K562 (cell line): Measurements from ENCODE around the gene DYNLL1. TPM values are rescaled to one million over a fixed set of nuclear protein-coding genes. Genes with fewer than 3 reads are reported as not detected.
"Not testable (repeated sequence)": the region's sequence is repeated elsewhere in the genome, so short reads cannot be mapped to it uniquely, and the experiment has no call there.

Experiments used
- ATAC-seq: fragments of 200-7000 bp; cut with Tn5 transposase; 3 replicates; pipeline ENCODE4 v1.9.1; 2020; ENCODE audit warnings: moderate library complexity
- BruUV-seq: library from RNA; stranded (reverse); fragments of 400-500 nt; replicated peaks from 2 replicates; lab custom pipeline; 2021; lab: Mats Ljungman, UMichigan
- CTCF ChIA-PET: fragments of 300-600 bp; formaldehyde crosslinking; extraction: SDS; loops from one replicate; lab custom pipeline; 2021; ENCODE audit warnings: low intra/inter-chr PET ratio; lab: Yijun Ruan, JAX
- POLR2A ChIA-PET: fragments of 300-600, 350-650 bp; sonication (Branson Sonifier 250); formaldehyde crosslinking; extraction: SDS; loops from one replicate; lab custom pipeline; 2021; ENCODE audit warnings: antibody characterized with exemption, inconsistent platforms; lab: Yijun Ruan, JAX
- DNase-seq, 4 experiments: peaks; one replicate each; pipeline versions ENCODE4 v3.0.0 to v3.0.0-alpha.2; 2011 to 2018; ENCODE audit warnings: low spot score in 3 of 4, mixed read lengths in 3 of 4; ENCODE audit errors: extremely low read depth in 1 of 4
- FAIRE-seq: peaks from 2 replicates; lab custom pipeline; 2011; peaks lifted over from hg19 to GRCh38; lab: Jason Lieb, UNC
- H2AFZ ChIP-seq: 2 replicates; pipeline ENCODE4 v1.6.0; 2011; ENCODE audit warnings: low read depth, low read length, control low read depth, inconsistent platforms
- H3K27ac ChIP-seq: fragments of 200-600 bp; 3 replicates; pipeline ENCODE4 v1.8.0; 2011; ENCODE audit warnings: low read depth, mild to moderate bottlenecking, control low read depth, inconsistent platforms, low read length, moderate library complexity, mixed read lengths; ENCODE audit errors: extremely low read depth
- H3K27me3 ChIP-seq, 2 experiments: fragments of 300-600 bp in 1 of 2; 2 replicates in 1 of 2; 3 replicates in 1 of 2; pipeline versions ENCODE4 v1.6.0 to v1.8.0; 2011; ENCODE audit warnings: inconsistent platforms in 2 of 2, low read length in 2 of 2, mild to moderate bottlenecking in 1 of 2, mixed read lengths in 1 of 2, moderate library complexity in 1 of 2; ENCODE audit not compliant: control insufficient read depth in 2 of 2, insufficient read depth in 2 of 2
- H3K36me3 ChIP-seq: fragments of 300-600 bp; 3 replicates; pipeline ENCODE4 v1.8.0; 2011; ENCODE audit warnings: mild to moderate bottlenecking, low read length, inconsistent platforms; ENCODE audit not compliant: control insufficient read depth, insufficient read depth
- H3K4me1 ChIP-seq, 2 experiments: fragments of 200-600 bp in 1 of 2; replicated peaks in 1 of 2; 2 replicates in 1 of 2; 3 replicates in 1 of 2; pipeline versions ENCODE4 v1.5.1 to v1.8.0; 2011; ENCODE audit warnings: inconsistent platforms in 2 of 2, low read length in 2 of 2, mild to moderate bottlenecking in 1 of 2, mixed read lengths in 1 of 2, moderate library complexity in 1 of 2; ENCODE audit not compliant: control insufficient read depth in 2 of 2, insufficient read depth in 2 of 2
- H3K4me2 ChIP-seq: 2 replicates; pipeline ENCODE4 v1.6.1; 2011; ENCODE audit warnings: low read length, control low read depth, inconsistent platforms, mixed read lengths; ENCODE audit not compliant: insufficient read depth
- H3K4me3 ChIP-seq: fragments of 200-600 bp; sonication (generic), shearing (Covaris generic); 2 replicates; pipeline ENCODE4 v1.5.1; 2016; ENCODE audit warnings: control low read depth, inconsistent platforms
- H3K79me2 ChIP-seq: fragments of 200-600 bp; 3 replicates; pipeline ENCODE4 v1.8.0; 2011; ENCODE audit warnings: low read length, inconsistent platforms; ENCODE audit not compliant: control insufficient read depth, insufficient read depth
- H3K9ac ChIP-seq, 2 experiments: 2 replicates each; pipeline versions ENCODE4 v1.6.0 to v1.6.1; 2011; ENCODE audit warnings: low read depth in 2 of 2, low read length in 2 of 2, control low read depth in 1 of 2, inconsistent platforms in 1 of 2, mild to moderate bottlenecking in 1 of 2, mixed read lengths in 1 of 2; ENCODE audit not compliant: insufficient read depth in 1 of 2
- H3K9me1 ChIP-seq: one replicate; pipeline ENCODE4 v1.6.0; 2011; ENCODE audit warnings: inconsistent platforms, mild to moderate bottlenecking, low read length, moderate library complexity; ENCODE audit not compliant: control insufficient read depth, insufficient read depth
- H3K9me3 ChIP-seq: replicated peaks from 2 replicates; pipeline ENCODE4 v1.5.1; 2011; ENCODE audit warnings: low read depth, low read length, inconsistent platforms; ENCODE audit not compliant: control insufficient read depth, insufficient read depth
- H4K20me1 ChIP-seq: replicated peaks from 2 replicates; pipeline ENCODE4 v1.6.1; 2011; ENCODE audit warnings: low read length, inconsistent platforms, mixed read lengths; ENCODE audit not compliant: control insufficient read depth, insufficient read depth
- CSDE1 ChIP-seq, 2 experiments: fragments of 450-650 bp; IDR thresholded peaks; 2 replicates each; pipeline ENCODE4 v1.6.1; 2016; ENCODE audit warnings: mild to moderate bottlenecking in 1 of 2
- GTF2E2 ChIP-seq: fragments of 200-800 bp; sonication (Bioruptor generic); IDR thresholded peaks from 2 replicates; pipeline ENCODE4 v1.6.1; 2016; ENCODE audit warnings: missing genetic modification characterization, missing compliant biosample characterization
- MYC ChIP-seq, 2 experiments: fragments of 250-450 bp in 1 of 2; sonication (Bioruptor Pico) in 1 of 2; IDR thresholded peaks; 2 replicates each; pipeline versions ENCODE4 v1.5.1 to v1.6.1; 2012 to 2021; ENCODE audit warnings: low read depth in 2 of 2, borderline replicate concordance in 1 of 2, improper control_type of control experiment in 1 of 2, low read length in 1 of 2, mild to moderate bottlenecking in 1 of 2, moderate library complexity in 1 of 2
- NELFE ChIP-seq: IDR thresholded peaks from 2 replicates; pipeline ENCODE4 v1.6.1; 2011; ENCODE audit warnings: mild to moderate bottlenecking; ENCODE audit not compliant: insufficient read depth, insufficient read length
- SAP30 ChIP-seq: fragments of 200-600 bp; sonication (generic); IDR thresholded peaks from 2 replicates; pipeline ENCODE4 v1.6.1; 2012; ENCODE audit warnings: borderline replicate concordance, low read depth, mild to moderate bottlenecking, moderate library complexity, low read length, control low read depth, inconsistent platforms; ENCODE audit not compliant: insufficient read depth, poor library complexity, severe bottlenecking
- TAF7 ChIP-seq: fragments of 450-650 bp; IDR thresholded peaks from 2 replicates; pipeline ENCODE4 v1.6.1; 2016; ENCODE audit warnings: missing genetic modification characterization, missing compliant biosample characterization
- UBTF ChIP-seq, 2 experiments: IDR thresholded peaks; 2 replicates each; pipeline ENCODE4 v1.6.1; 2012; ENCODE audit warnings: improper control_type of control experiment in 2 of 2, low read depth in 2 of 2, low read length in 2 of 2, borderline replicate concordance in 1 of 2
- WGBS: fragments of 100-300 bp; shearing (Covaris generic); methylation state at CpG from one replicate; pipeline ENCODE4 v1.1.6; 2016; ENCODE audit warnings: low coverage, mixed read lengths; ENCODE audit not compliant: insufficient coverage; ENCODE audit errors: missing lambda C conversion rate; 5-methylcytosine and 5-hydroxymethylcytosine counted together
- in situ Hi-C: fragments of 300-500 bp; cut with MboI; formaldehyde crosslinking; loops from 4 replicates; pipeline ENCODE4 v1.15.0; 2018; ENCODE audit warnings: inconsistent platforms, mixed read lengths
- intact Hi-C: fragments of 100-400 bp; cut with micrococcal nuclease; formaldehyde crosslinking; loops from 2 replicates; pipeline ENCODE4 v1.14.2; 2022
- polyA plus RNA-seq, 8 experiments: library from polyadenylated mRNA; depleted of rRNA in 4 of 8; stranded (reverse) in 5 of 8; unstranded in 3 of 8; fragments of >200 nt; fragmentation: Nextera tagmentation in 2 of 8; fragmentation: Illumina TruSeq in 1 of 8; extraction: Ambion mirVana in 2 of 8; extraction: Trizol in 1 of 8; gene quantifications; 2 replicates each; pipeline versions ENCODE4 v1.2.1 to v1.2.3, GENCODE V29; 2011 to 2014; ENCODE audit warnings: inconsistent platforms in 1 of 8, missing spikeins in 1 of 8
- total RNA-seq, 7 experiments: library from RNA; depleted of rRNA in 6 of 7; stranded (reverse); fragments of >200 nt in 6 of 7; fragmentation: Illumina TruSeq in 2 of 7; extraction: Trizol in 2 of 7; gene quantifications; 2 replicates each; pipeline versions ENCODE4 v1.2.1 to v1.2.3, GENCODE V29; 2011 to 2021; ENCODE audit warnings: low replicate concordance in 1 of 7
- TF ChIP-seq, protein P1 (sequence below): sonication (generic); formaldehyde crosslinking; IDR thresholded peaks from 2 replicates; pipeline ENCODE4 v1.8.1; 2023; ENCODE audit warnings: mild to moderate bottlenecking, missing genetic modification reagents

The DYNLL1 gene
- total and polyA plus RNA-seq, 9 of the 15 experiments (the other 6 are each of a cell fraction or from before 2014, with no cell fraction given), result 303 to 1,112 (median 468) TPM

DNA sequence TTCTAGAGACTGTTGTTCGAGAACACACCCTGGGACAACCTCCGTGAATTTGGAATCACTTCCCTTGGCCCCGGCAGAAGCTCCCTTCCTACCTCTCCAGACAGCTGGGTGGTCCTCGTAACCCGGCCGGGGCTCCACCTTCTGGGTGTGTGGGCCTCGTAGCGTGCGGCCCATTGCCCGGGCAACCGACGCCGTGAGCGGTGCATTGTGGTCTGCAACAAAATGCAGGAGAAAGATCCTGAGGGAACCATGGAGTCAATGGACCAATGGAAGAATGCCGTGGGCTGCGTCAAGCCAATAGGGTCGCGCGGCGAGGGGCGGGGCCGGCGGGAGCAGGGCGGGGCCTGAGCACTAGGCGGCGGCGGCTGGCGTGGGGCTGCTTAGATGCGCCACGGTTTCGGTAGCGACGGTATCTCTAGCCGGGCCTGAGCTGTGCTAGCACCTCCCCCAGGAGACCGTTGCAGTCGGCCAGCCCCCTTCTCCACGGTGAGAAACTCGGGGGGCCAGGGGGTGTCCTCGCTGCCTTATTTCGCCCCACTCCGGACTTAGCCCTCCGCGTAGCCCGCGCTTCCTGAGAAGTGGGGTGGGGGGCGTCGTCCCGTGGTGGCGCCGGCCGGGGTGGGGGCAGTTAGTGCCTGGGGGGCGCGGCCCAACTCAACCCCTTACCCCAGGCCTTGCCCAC, at the start of gene DYNLL1 (continued):
- TF ChIP-seq MYC (IDR thresholded peaks at IDR 0.05; ENCODE audit: low read depth, low read length) (peak; percentile 20; the same call in 1 of the 2 replicates), MYC (CRISPR knock-in tag; IDR thresholded peaks at IDR 0.05; ENCODE audit: borderline replicate concordance, low read depth) (no peak), SAP30 (peak; percentile 93), CSDE1 (IDR thresholded peaks at IDR 0.05) (peak in 1 of 2 experiments; percentile 80; a peak in 1 of 4 replicates), NELFE (peak; percentile 44), TAF7 (tag) (peak; percentile 81)
- TF ChIP-seq, all 486 proteins: peak for 100

- H2AFZ ChIP-seq, result peak overlapping the region; percentile 96
- H3K9me3 ChIP-seq, ATAC-seq, H3K4me1 ChIP-seq, H3K27me3 ChIP-seq, CTCF ChIA-PET, in situ Hi-C loops, H3K9me1 ChIP-seq, H4K20me1 ChIP-seq, DNase-seq, FAIRE-seq: not testable (repeated sequence)
- peak; percentile 47 for TF ChIP-seq GTF2E2
- TF ChIP-seq, protein P1, sequence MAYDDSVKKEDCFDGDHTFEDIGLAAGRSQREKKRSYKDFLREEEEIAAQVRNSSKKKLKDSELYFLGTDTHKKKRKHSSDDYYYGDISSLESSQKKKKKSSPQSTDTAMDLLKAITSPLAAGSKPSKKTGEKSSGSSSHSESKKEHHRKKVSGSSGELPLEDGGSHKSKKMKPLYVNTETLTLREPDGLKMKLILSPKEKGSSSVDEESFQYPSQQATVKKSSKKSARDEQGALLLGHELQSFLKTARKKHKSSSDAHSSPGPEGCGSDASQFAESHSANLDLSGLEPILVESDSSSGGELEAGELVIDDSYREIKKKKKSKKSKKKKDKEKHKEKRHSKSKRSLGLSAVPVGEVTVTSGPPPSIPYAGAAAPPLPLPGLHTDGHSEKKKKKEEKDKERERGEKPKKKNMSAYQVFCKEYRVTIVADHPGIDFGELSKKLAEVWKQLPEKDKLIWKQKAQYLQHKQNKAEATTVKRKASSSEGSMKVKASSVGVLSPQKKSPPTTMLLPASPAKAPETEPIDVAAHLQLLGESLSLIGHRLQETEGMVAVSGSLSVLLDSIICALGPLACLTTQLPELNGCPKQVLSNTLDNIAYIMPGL, result 0 out of 2 replicates have a peak, but pooled peaks have one; percentile 9
- 0 out of 4 replicates have a peak, but pooled peaks of 1 of the 2 experiments have one; percentile 3 for TF ChIP-seq UBTF (IDR thresholded peaks at IDR 0.05; ENCODE audit: borderline replicate concordance in 1 of 2, low read depth in 2 of 2, low read length in 2 of 2)
- intact Hi-C loops, result loop anchor here (5.0 kb wide), 1 partner anchor 135 kb away; the partner anchor contains the start of gene POP5
- H3K79me2 ChIP-seq, result peaks cover 70% of the 10 kb centered on the region
- TSS peak; percentile 69 for BruUV-seq
- POLR2A ChIA-PET, result interaction anchor here (0.8 to 5.3 kb wide), 2 partner anchors 11 to 33 kb away, joined by 3 to 38 read pairs; no protein-coding TSS in a partner anchor
- peak overlapping the region; percentile 89 for H3K27ac ChIP-seq
- peaks cover 59% of the 10 kb centered on the region for H3K36me3 ChIP-seq
- peak overlapping the region; percentile 97 for H3K4me2 ChIP-seq
- peak overlapping the region; percentile 92 to 100 for H3K9ac ChIP-seq
- H3K4me3 ChIP-seq, result peak overlapping the region; percentile 99
- WGBS, result 0% methylated on average over 14 of the region's 17 CpGs
Measured at GRCh38 chr12:120446844-120447178, 49.1 kb upstream of the DYNLL1 start.
